Activated CD8-positive, alpha-beta memory T cell treated with anti-CD3 and anti-CD28 coated beads, Interleukin-2, amount 50 U/mL, for 4 hours (primary cell): ENCODE results near the gene ARFIP1.
A peak's percentile ranks its signal among the peaks of the same experiment; 100 is the strongest.
"Not testable (repeated sequence)": the region's sequence is repeated elsewhere in the genome, so short reads cannot be mapped to it uniquely, and the experiment has no call there.

Experiments
- DNase-seq: peaks from one replicate; pipeline ENCODE4 v3.0.0-alpha.2; 2020

ARFIP1 gene

DNA sequence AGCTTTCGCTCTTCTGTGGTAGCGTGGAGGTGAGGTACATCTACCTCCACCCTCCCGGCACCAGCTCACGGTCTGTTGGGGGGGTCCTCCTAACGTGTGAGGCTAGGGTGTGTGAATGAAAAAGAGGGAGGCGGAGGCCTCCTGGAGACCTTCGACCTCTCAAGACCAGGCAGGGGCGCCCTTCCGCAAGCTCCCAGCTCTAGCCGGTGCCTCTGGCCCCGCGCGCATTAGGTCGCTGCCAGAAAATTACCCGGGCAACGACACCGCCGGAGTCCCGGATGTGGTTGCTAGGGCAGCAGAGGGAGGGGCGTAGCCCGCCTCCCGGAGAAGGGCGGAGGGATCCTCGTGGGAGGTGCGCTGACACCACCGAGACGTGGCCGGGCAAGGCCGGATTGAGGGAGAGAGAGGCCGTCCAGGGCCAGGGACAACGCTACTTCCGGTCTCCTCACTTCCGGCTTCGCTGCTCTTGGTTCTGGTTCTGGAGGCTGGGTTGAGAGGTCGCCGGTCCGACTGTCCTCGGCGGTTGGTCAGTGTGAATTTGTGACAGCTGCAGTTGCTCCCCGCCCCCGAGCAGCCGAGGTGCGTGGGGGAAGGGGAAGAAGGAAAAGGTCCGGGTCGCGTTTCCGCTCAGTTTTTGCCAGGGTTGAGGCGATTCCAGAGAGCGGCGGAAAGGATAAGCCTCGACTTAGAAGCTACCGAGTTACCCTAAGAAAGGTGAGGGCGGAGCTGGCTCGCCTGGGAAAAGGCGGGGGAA lies at the start of gene ARFIP1, which contains the start of gene TIGD4:
ARFIP1 (plus strand) TSS at position 442 of the 754 bp plus-strand sequence. CDS start 49,680 bp downstream, outside the sequence.
TIGD4 (minus strand) TSS at position 218 of the 754 bp plus-strand sequence. CDS start 8,726 bp downstream, outside the sequence.
- DNase-seq, result peak; percentile 95

- DNase-seq, result no peak
Measured at GRCh38 chr4:152731997-152732396, 47.8 kb upstream of the ARFIP1 start.

GRCh38 chr4:152734015-152734698 lies 45.6 kb upstream of the ARFIP1 start:
- DNase-seq, result no peak

GRCh38 chr4:152734699-152735050 lies 45.1 kb upstream of the ARFIP1 start:
- no peak for DNase-seq

DNA sequence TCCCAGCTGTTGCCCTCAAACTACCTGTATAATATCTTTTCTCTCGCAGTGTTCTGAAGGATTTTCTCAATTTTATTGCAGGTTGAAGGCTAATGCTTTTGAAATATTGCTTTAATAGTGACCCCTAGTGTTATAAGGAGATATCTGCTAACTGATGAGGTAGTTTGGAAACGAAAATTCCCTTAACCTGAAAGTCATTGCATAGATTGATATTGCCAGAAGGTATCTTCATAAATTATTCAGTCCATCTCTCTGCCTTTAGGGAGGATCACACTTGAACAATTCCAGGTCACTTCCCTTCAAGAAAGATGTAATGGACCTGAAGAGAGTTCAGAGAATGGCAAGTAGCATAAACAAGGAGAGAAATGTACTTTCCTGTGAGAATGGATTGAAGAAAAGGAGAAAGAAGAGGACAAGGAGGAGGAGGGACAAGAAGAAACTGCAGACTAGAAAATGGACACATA lies 44.3 kb upstream of the ARFIP1 start:
- no peak for DNase-seq

- no peak for DNase-seq
Measured at GRCh38 chr4:152735906-152736305, 43.8 kb upstream of the ARFIP1 start.

- DNase-seq, result no peak
Measured at GRCh38 chr4:152738827-152739226, 40.9 kb upstream of the ARFIP1 start.

GRCh38 chr4:152747444-152747843 lies 32.3 kb upstream of the ARFIP1 start:
- no peak for DNase-seq

GRCh38 chr4:152748619-152749018 lies 31.1 kb upstream of the ARFIP1 start:
- no peak for DNase-seq

DNA sequence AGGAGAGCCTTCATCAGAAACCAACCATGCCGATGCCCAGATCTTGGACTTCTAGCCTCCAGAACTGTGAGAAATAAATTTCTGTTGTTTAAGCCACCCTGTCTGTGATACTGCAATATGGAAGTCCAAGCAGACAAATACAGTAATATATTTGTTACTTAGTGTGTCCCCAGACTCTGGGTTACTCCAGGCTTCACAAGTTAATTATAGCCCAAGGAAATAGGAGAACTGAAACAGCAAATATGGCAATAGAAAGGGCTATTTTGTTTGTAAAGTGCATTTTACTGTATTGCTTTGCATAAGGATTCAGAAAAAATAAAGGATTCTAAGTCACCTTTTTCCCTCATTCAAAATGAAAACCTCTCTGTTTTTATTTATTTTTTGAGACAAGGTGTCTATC lies 16.0 kb upstream of the ARFIP1 start:
- no peak for DNase-seq

- not testable (repeated sequence) for DNase-seq
Measured at GRCh38 chr4:152765069-152765737, 14.6 kb upstream of the ARFIP1 start.

- DNase-seq, result no peak
Measured at GRCh38 chr4:152771741-152772533, 7.8 kb upstream of the ARFIP1 start.

DNA sequence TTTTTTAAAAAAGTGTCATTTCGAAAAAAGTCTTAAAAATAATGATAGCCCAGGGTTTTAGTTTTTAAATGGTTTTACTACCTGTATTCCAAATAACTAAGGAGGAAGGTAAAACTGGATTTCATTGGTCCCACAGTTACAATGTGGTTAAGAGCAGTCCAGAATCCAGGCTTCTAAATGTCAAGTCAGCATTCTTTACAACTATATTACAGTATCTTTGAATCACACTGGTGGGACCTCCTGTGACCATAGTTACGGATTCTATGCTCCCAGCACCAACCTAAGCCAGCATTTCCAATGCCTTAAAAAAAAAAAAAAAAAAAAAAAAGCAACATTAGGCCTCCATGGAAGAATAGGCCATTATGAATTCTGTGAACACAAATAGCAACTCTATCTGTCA lies 6.4 kb upstream of the ARFIP1 start:
- no peak for DNase-seq

DNA sequence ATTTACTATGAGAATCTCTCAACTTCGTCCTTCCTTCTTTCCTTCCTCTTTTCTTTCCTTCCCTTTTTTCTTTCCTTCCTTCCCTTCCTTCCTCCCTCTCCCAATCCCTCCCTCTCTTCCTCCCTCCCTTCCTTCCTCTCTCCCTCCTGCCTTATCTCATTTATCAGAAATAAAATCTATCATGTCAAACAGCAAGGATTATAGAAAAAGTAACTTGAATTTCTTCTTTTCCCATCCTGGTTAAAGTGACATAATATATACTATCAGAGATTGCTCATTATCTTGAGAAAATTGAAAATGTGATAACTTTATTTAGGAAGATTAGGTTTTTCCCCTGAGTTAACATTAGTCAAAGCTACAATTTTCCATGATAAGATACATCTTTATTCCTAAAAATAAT lies 5.8 kb upstream of the ARFIP1 start:
- DNase-seq, result no peak

DNA sequence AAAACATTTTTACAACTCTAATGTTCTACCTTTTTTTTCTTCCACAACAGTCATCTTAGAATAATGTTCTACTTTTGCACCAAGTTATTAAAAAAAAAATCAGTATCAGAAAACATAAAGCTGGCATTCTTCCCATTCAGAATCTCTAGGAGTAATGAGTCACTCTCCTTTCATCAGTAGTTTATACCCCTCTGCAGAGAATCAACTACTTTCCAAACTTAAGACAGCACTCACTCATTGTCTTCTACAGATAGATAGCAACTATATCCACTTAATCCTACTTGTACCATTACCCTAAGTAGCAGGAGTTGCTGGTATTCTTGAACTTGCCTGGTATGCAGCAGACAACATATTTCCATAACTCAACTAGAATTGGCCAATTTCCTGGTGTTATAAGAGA lies 3.4 kb upstream of the ARFIP1 start:
- DNase-seq, result no peak

GRCh38 chr4:152777488-152777887 lies 2.3 kb upstream of the ARFIP1 start:
- DNase-seq, result no peak

- DNase-seq, result peak; percentile 32
Measured at GRCh38 chr4:152778656-152779512, 870 bp upstream of the ARFIP1 start.

DNA sequence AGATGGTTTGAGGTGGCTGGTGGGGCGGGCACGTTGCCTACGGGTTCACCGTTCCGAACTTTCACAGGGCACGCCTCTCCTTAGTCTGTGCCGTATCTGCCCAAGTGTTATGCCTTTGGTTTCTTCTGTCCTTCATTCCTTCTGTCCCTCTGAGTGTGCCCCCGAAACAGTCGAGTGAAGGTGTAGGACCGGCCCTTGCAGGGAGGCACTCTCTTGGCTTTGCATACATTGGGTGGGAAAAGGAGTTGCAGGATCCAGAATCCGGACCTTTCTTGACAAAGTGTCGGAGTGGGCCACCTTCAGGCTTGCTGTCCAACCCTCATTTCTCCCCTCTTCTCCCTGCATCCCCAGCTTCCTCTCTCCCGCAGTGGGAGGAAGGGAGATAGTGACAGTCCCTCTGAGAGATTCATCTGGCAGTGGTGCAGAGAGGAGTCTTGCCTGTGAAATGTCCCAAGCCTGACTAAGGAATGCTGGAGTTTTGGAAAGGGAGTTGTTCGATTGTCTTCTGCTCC lies 569 bp downstream of the ARFIP1 start:
- DNase-seq, result no peak

- no peak for DNase-seq
Measured at GRCh38 chr4:152784490-152785350, 5.0 kb downstream of the ARFIP1 start.
